Measurements from ENCODE around the gene DENND6B. TPM values are rescaled to one million over a fixed set of nuclear protein-coding genes. Genes with fewer than 3 reads are reported as not detected.
A peak's percentile ranks its signal among the peaks of the same experiment; 100 is the strongest.

DENND6B gene
- total and polyA plus RNA-seq, 2 of the 13 experiments (the other 11 are each of a cell fraction or from before 2014, with no cell fraction given), result 0.95 to 3.8 TPM

GRCh38 chr22:50293441-50294318 lies 33.1 kb downstream of the DENND6B start (continued):
- TF ChIP-seq EED (CRISPR knock-in tag; IDR thresholded peaks at IDR 0.05) (0 out of 2 replicates have a peak, but pooled peaks have one; percentile 13), U2AF1 (optimal IDR thresholded peaks at IDR 0.05; ENCODE audit: low read depth, low read length) (no peak), HNRNPH1 (optimal IDR thresholded peaks at IDR 0.05; ENCODE audit: low read depth, low read length) (no peak), EP300 (IDR thresholded peaks at IDR 0.05; ENCODE audit: low read depth in 2 of 2, low read length in 2 of 2) (peak; percentile 34 to 71; a peak in 3 of 4 replicates), EP300 (CRISPR knock-in tag; IDR thresholded peaks at IDR 0.05; ENCODE audit: borderline replicate concordance) (peak; percentile 71), NCOR1 (IDR thresholded peaks at IDR 0.05; ENCODE audit: borderline replicate concordance, low read length) (no peak; the same call in 1 of the 2 replicates), KDM5A (IDR thresholded peaks at IDR 0.05; ENCODE audit: borderline replicate concordance, low read length) (no peak), CBFB (CRISPR knock-in tag; IDR thresholded peaks at IDR 0.05) (no peak; the same call in 1 of the 2 replicates), GPBP1L1 (CRISPR knock-in tag; IDR thresholded peaks at IDR 0.05) (no peak), NCOA5 (CRISPR knock-in tag; IDR thresholded peaks at IDR 0.05) (no peak), NFE2L1 (CRISPR knock-in tag; IDR thresholded peaks at IDR 0.05; ENCODE audit: borderline replicate concordance) (no peak), ZFP90 (CRISPR knock-in tag; IDR thresholded peaks at IDR 0.05; ENCODE audit: borderline replicate concordance) (peak; percentile 91; the same call in 1 of the 2 replicates), ZNF33A (CRISPR knock-in tag; IDR thresholded peaks at IDR 0.05; ENCODE audit: borderline replicate concordance) (0 out of 2 replicates have a peak, but pooled peaks have one; percentile 61), GMEB1 (CRISPR knock-in tag; IDR thresholded peaks at IDR 0.05; ENCODE audit: borderline replicate concordance) (peak; percentile 48; the same call in 1 of the 2 replicates), ZNF264 (CRISPR knock-in tag; IDR thresholded peaks at IDR 0.05) (peak; percentile 75; the same call in 1 of the 2 replicates), ZNF256 (CRISPR knock-in tag; conservative IDR thresholded peaks at IDR 0.05) (0 out of 2 replicates have a peak, but pooled peaks have one; percentile 55), NCOA1 (CRISPR knock-in tag; IDR thresholded peaks at IDR 0.05) (peak; percentile 89; the same call in 1 of the 2 replicates), ZNF383 (CRISPR knock-in tag; IDR thresholded peaks at IDR 0.05; ENCODE audit: borderline replicate concordance) (0 out of 2 replicates have a peak, but pooled peaks have one; percentile 30), ZKSCAN8 (CRISPR knock-in tag; IDR thresholded peaks at IDR 0.05; ENCODE audit: borderline replicate concordance) (peak; percentile 88), ZNF83 (CRISPR knock-in tag; IDR thresholded peaks at IDR 0.05; ENCODE audit: borderline replicate concordance) (peak; percentile 79; the same call in 1 of the 2 replicates), TRIM24 (CRISPR knock-in tag; IDR thresholded peaks at IDR 0.05) (no peak), ZNF784 (CRISPR knock-in tag; IDR thresholded peaks at IDR 0.05; ENCODE audit: borderline replicate concordance) (0 out of 2 replicates have a peak, but pooled peaks have one; percentile 60), THAP8 (CRISPR knock-in tag; IDR thresholded peaks at IDR 0.05; ENCODE audit: borderline replicate concordance) (no peak), ESRRA (CRISPR knock-in tag; IDR thresholded peaks at IDR 0.05; ENCODE audit: low read depth) (peak; percentile 74), KDM3A (CRISPR knock-in tag; IDR thresholded peaks at IDR 0.05; ENCODE audit: low read depth) (peak; percentile 75)

Measured in HepG2 (cell line).